Activated T-cell treated with anti-CD3 and anti-CD28 coated beads, Interleukin-2, amount 50 U/mL, for 72 hours (primary cell): Measurements from ENCODE around the gene EPHB1. TPM values are rescaled to one million over a fixed set of nuclear protein-coding genes. Genes with fewer than 3 reads are reported as not detected.
"Not testable (repeated sequence)": the region's sequence is repeated elsewhere in the genome, so short reads cannot be mapped to it uniquely, and the experiment has no call there.

Experiments used
- ATAC-seq, 2 donors: fragments of 150-1000 bp; cut with Tn5 transposase; replicated peaks in 1 of 2; 2 replicates each; pipeline ENCODE4 v1.10.0; 2021; ENCODE audit warnings: moderate library complexity in 2 of 2, mild to moderate bottlenecking in 1 of 2
- DNase-seq, 2 donors: peaks; one replicate each; pipeline ENCODE4 v3.0.0; 2021 to 2022; ENCODE audit warnings: mixed read lengths in 1 of 2
- H3K27ac Mint-ChIP-seq: one replicate; pipeline ENCODE4 v1.8.0; 2022; ENCODE audit warnings: mild to moderate bottlenecking, moderate library complexity, mixed read lengths
- H3K27me3 Mint-ChIP-seq: one replicate; pipeline ENCODE4 v1.8.0; 2022; ENCODE audit warnings: low read depth, mixed read lengths
- H3K36me3 Mint-ChIP-seq, 2 donors: one replicate each; pipeline ENCODE4 v1.8.0; 2022; ENCODE audit warnings: mixed read lengths in 2 of 2, mild to moderate bottlenecking in 1 of 2; ENCODE audit not compliant: insufficient read depth in 2 of 2
- H3K4me1 Mint-ChIP-seq: one replicate; pipeline ENCODE4 v1.8.0; 2022; ENCODE audit warnings: low read depth, mixed read lengths
- H3K4me3 Mint-ChIP-seq, 2 donors: one replicate each; pipeline ENCODE4 v1.8.0; 2022; ENCODE audit warnings: mild to moderate bottlenecking in 2 of 2, mixed read lengths in 2 of 2, moderate library complexity in 2 of 2
- H3K9me3 Mint-ChIP-seq, 2 donors: one replicate each; pipeline ENCODE4 v1.8.0; 2022; ENCODE audit warnings: mixed read lengths in 2 of 2
- total RNA-seq, 2 donors: library from RNA; stranded (reverse); gene quantifications; one replicate each; pipeline ENCODE4 v1.2.3, GENCODE V29; 2022

EPHB1 gene
- total RNA-seq, 2 donors from 2014 or later = 0.43 to 1.3 TPM

- not testable (repeated sequence) for H3K9me3 Mint-ChIP-seq, H3K4me3 Mint-ChIP-seq, DNase-seq, ATAC-seq, H3K27me3 Mint-ChIP-seq, H3K36me3 Mint-ChIP-seq, H3K27ac Mint-ChIP-seq, H3K4me1 Mint-ChIP-seq
These were observed 272.0 kb downstream of the EPHB1 start for GRCh38 chr3:135066844-135067727.

GRCh38 chr3:135068011-135068410 lies 273.0 kb downstream of the EPHB1 start:
- Mint-ChIP-seq H3K36me3 (no peaks in the 10 kb centered on the region), H3K9me3 (peaks cover 5 to 7% of the 10 kb centered on the region in 2 donors), H3K4me1 (no peaks in the 10 kb centered on the region), H3K27me3 (no peaks in the 10 kb centered on the region), H3K4me3 (no peak overlapping the region), H3K27ac (no peak overlapping the region)
- ATAC-seq (no peak), DNase-seq (no peak)

GRCh38 chr3:135069406-135069805 lies 274.3 kb downstream of the EPHB1 start:
- ATAC-seq = no peak
- Mint-ChIP-seq H3K27ac (no peak overlapping the region), H3K36me3 (no peaks in the 10 kb centered on the region), H3K9me3 (peaks cover 5 to 7% of the 10 kb centered on the region in 2 donors), H3K4me1 (no peaks in the 10 kb centered on the region), H3K4me3 (no peak overlapping the region), H3K27me3 (no peaks in the 10 kb centered on the region)
- DNase-seq = no peak

- no peaks in the 10 kb centered on the region for H3K27me3 Mint-ChIP-seq
- DNase-seq = no peak
- no peak overlapping the region for H3K4me3 Mint-ChIP-seq
- no peak overlapping the region for H3K27ac Mint-ChIP-seq
- H3K9me3 Mint-ChIP-seq = peaks cover 3% of the 10 kb centered on the region in 2 donors
- H3K36me3 Mint-ChIP-seq = no peaks in the 10 kb centered on the region
- no peaks in the 10 kb centered on the region for H3K4me1 Mint-ChIP-seq
- no peak for ATAC-seq
These were observed 276.4 kb downstream of the EPHB1 start for GRCh38 chr3:135071483-135071882.

GRCh38 chr3:135072431-135072830 lies 277.4 kb downstream of the EPHB1 start:
- Mint-ChIP-seq H3K4me3 (no peak overlapping the region), H3K27me3 (no peaks in the 10 kb centered on the region), H3K9me3 (peaks cover 3% of the 10 kb centered on the region in 2 donors), H3K36me3 (no peaks in the 10 kb centered on the region), H3K4me1 (no peaks in the 10 kb centered on the region), H3K27ac (no peak overlapping the region)
- DNase-seq (no peak), ATAC-seq (no peak)

- Mint-ChIP-seq H3K9me3 (peaks cover 3% of the 10 kb centered on the region in 2 donors), H3K4me1 (no peaks in the 10 kb centered on the region), H3K27ac (no peak overlapping the region), H3K4me3 (no peak overlapping the region), H3K36me3 (no peaks in the 10 kb centered on the region), H3K27me3 (no peaks in the 10 kb centered on the region)
- no peak for DNase-seq
- no peak for ATAC-seq
These were observed 280.1 kb downstream of the EPHB1 start for GRCh38 chr3:135075157-135075556.

GRCh38 chr3:135076341-135076740 lies 281.3 kb downstream of the EPHB1 start:
- no peaks in the 10 kb centered on the region for H3K36me3 Mint-ChIP-seq
- ATAC-seq = no peak
- no peak overlapping the region for H3K27ac Mint-ChIP-seq
- no peak overlapping the region for H3K4me3 Mint-ChIP-seq
- H3K4me1 Mint-ChIP-seq = no peaks in the 10 kb centered on the region
- H3K27me3 Mint-ChIP-seq = no peaks in the 10 kb centered on the region
- no peak for DNase-seq
- H3K9me3 Mint-ChIP-seq = peaks cover 3% of the 10 kb centered on the region in 2 donors

GRCh38 chr3:135077186-135077585 lies 282.1 kb downstream of the EPHB1 start:
- no peak overlapping the region for H3K27ac Mint-ChIP-seq
- H3K9me3 Mint-ChIP-seq = peaks cover 3% of the 10 kb centered on the region in 2 donors
- H3K36me3 Mint-ChIP-seq = no peaks in the 10 kb centered on the region
- ATAC-seq (no peak), DNase-seq (no peak)
- H3K4me1 Mint-ChIP-seq = no peaks in the 10 kb centered on the region
- no peaks in the 10 kb centered on the region for H3K27me3 Mint-ChIP-seq
- no peak overlapping the region for H3K4me3 Mint-ChIP-seq

GRCh38 chr3:135078283-135078682 lies 283.2 kb downstream of the EPHB1 start:
- Mint-ChIP-seq H3K4me1 (no peaks in the 10 kb centered on the region), H3K27ac (no peak overlapping the region), H3K36me3 (no peaks in the 10 kb centered on the region), H3K4me3 (no peak overlapping the region), H3K9me3 (no peaks in the 10 kb centered on the region), H3K27me3 (no peaks in the 10 kb centered on the region)
- ATAC-seq (no peak), DNase-seq (no peak)

GRCh38 chr3:135079095-135079494 lies 284.0 kb downstream of the EPHB1 start:
- Mint-ChIP-seq H3K27ac (no peak overlapping the region), H3K4me3 (no peak overlapping the region)

GRCh38 chr3:135081451-135081850 lies 286.4 kb downstream of the EPHB1 start:
- H3K36me3 Mint-ChIP-seq = no peaks in the 10 kb centered on the region
- ATAC-seq (no peak), DNase-seq (no peak)
- H3K27ac Mint-ChIP-seq = no peak overlapping the region
- H3K4me1 Mint-ChIP-seq = no peaks in the 10 kb centered on the region
- H3K27me3 Mint-ChIP-seq = no peaks in the 10 kb centered on the region
- no peaks in the 10 kb centered on the region for H3K9me3 Mint-ChIP-seq
- no peak overlapping the region for H3K4me3 Mint-ChIP-seq

More at GRCh38 chr3:135079095-135079494, 284.0 kb downstream of the EPHB1 start:
- Mint-ChIP-seq H3K9me3 (no peaks in the 10 kb centered on the region), H3K36me3 (no peaks in the 10 kb centered on the region), H3K27me3 (no peaks in the 10 kb centered on the region), H3K4me1 (no peaks in the 10 kb centered on the region)
- no peak for ATAC-seq
- DNase-seq = no peak

GRCh38 chr3:135081856-135082434 lies 286.9 kb downstream of the EPHB1 start:
- H3K27ac Mint-ChIP-seq = no peak overlapping the region
- no peaks in the 10 kb centered on the region for H3K9me3 Mint-ChIP-seq
- DNase-seq = no peak
- no peaks in the 10 kb centered on the region for H3K36me3 Mint-ChIP-seq
- no peaks in the 10 kb centered on the region for H3K4me1 Mint-ChIP-seq
- no peak for ATAC-seq
- no peaks in the 10 kb centered on the region for H3K27me3 Mint-ChIP-seq
- no peak overlapping the region for H3K4me3 Mint-ChIP-seq

- Mint-ChIP-seq H3K27me3 (no peaks in the 10 kb centered on the region), H3K9me3 (no peaks in the 10 kb centered on the region)
These were observed 287.6 kb downstream of the EPHB1 start for GRCh38 chr3:135082706-135083105.

More at GRCh38 chr3:135082706-135083105, 287.6 kb downstream of the EPHB1 start:
- no peaks in the 10 kb centered on the region for H3K36me3 Mint-ChIP-seq
- no peak for ATAC-seq
- no peak overlapping the region for H3K4me3 Mint-ChIP-seq
- H3K4me1 Mint-ChIP-seq = no peaks in the 10 kb centered on the region
- no peak overlapping the region for H3K27ac Mint-ChIP-seq
- no peak for DNase-seq
